GM19463 (cell line): ENCODE data around the gene SDHC.
"Not testable (repeated sequence)": the region's sequence is repeated elsewhere in the genome, so short reads cannot be mapped to it uniquely, and the experiment has no call there.

Experiments
- ATAC-seq: cut with Tn5 transposase; IDR thresholded peaks from one replicate; pipeline ENCODE4 v1.9.1; 2021; ENCODE audit warnings: mild to moderate bottlenecking, moderate library complexity; ENCODE audit not compliant: unreplicated experiment

The SDHC gene

GRCh38 chr1:161381707-161382106 lies 67.5 kb downstream of the SDHC start:
- ATAC-seq, result no peak

GRCh38 chr1:161382214-161383019 lies 68.2 kb downstream of the SDHC start:
- no peak for ATAC-seq

- no peak for ATAC-seq
Measured at GRCh38 chr1:161388639-161389038, 74.5 kb downstream of the SDHC start.

DNA sequence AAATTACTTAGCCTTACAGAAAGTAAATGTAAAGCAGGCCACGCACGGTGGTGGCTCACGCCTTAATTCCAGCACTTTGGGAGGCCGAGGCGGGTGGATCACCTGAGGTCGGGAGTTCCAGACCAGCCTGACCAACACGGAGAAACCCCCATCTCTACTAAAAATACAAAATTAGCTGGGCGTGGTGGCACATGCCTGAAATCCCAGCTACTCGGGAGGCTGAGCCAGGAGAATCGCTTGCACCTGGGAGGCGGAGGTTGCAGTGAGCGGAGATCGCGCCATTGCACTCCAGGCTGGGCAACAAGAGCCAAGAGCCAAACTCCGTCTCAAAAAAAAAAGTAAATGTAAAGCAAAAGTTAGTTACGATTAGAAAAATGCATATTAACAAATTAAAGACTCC lies 75.0 kb downstream of the SDHC start:
- ATAC-seq, result not testable (repeated sequence)

DNA sequence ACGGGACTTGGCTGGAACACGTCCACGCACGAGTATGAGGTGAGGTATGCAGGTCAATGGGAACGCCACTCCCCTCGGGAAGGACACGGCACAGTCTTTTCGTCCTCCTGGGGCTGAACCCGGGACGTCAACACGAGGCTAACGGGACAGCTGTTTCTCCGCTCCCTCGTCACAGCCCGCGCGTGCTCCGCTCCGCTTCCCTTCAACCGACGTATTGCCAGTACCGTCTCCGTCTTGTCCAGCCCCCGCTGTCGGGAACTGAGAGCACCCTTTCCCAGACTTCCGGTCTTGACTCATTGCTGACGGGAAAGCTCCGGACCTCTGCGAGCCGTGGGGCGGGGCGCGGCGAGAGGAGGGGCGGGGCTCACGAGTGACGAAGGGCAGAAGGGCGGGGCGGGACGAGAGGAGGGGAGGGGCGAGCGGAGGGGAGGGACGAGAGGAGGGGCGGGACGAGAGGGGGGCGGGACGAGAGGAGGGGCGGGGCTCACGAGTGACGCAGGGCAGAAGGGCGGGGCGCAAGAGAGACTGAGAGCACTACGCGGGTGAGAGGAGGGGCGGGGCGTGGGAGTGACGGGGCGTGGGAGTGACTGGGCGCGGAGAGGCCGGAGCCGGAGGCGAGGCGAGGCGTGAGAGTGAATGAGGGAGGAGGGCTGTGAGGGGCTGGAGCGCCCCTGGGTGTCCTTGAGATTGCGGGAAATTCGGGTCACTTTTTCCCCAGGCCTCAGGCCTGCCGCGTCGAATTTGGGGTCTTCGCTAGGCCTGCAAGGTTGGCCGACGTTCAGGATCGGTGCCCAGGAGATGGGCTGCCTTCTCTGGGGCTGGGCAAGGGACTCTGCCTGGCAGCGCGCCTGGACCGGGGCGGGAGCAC lies 75.7 kb downstream of the SDHC start:
- peak; percentile 81 for ATAC-seq

- ATAC-seq, result no peak
Measured at GRCh38 chr1:161390559-161390858, 76.3 kb downstream of the SDHC start.

DNA sequence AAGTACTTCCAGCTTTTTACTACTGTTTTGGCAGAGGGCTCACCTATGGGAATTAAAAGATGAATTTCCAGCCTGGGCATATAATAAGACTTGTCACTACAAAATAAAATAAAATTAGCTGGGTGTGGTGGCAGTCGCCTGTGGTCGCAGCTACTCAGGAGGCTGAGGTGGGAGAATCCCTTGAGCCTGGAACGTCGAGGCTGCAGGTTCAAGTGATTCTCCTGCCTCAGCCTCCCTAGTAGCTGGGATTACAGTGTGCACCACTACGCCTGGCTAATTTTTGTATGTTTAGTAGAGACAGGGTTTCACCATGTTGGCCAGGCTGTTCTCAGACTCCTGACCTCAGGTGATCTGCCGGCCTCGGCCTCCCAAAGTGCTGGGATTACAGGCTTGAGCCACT lies 77.0 kb downstream of the SDHC start:
- ATAC-seq, result not testable (repeated sequence)

DNA sequence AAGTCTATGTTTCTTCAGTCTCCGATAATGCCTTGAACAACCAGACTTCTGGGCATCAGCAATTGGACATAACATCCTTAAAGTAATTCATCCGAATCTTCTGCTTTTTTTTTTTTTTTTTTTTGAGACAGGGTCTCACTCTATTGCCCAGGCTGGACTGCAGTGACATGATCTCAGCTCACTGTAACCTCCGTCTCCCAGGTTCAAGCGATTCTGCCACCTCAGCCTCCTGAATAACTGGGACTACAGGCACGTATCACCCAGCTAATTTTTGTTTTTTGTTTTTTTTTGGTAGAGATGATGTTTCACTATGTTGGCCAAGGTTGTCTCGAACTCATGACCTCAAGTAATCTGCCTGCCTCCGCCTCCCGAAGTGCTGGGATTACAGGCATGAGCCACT lies 77.4 kb downstream of the SDHC start:
- ATAC-seq, result no peak

GRCh38 chr1:161393151-161393550 lies 79.0 kb downstream of the SDHC start:
- no peak for ATAC-seq

DNA sequence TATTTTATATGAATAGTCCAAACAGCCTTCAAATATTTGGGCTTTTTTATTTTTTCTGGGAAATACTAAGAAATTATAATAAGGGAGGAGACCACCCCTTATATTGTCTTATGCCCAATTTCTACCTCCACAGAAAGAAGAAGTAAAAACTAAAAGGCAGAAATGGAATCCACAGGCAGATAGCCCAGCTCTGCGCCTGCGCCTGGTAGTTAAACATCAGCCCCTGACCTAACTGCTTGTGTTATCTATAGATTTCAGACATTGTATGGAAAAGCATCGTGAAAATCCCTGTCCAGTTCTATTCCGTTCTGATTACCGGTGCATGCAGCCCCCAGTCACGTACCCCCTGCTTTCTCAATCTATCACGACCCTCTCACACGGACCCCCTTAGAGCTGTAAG lies 82.9 kb downstream of the SDHC start:
- ATAC-seq, result not testable (repeated sequence)

- no peak for ATAC-seq
Measured at GRCh38 chr1:161398900-161399256, 84.7 kb downstream of the SDHC start.

GRCh38 chr1:161399257-161399998 lies 85.2 kb downstream of the SDHC start:
- ATAC-seq, result peak; percentile 68

DNA sequence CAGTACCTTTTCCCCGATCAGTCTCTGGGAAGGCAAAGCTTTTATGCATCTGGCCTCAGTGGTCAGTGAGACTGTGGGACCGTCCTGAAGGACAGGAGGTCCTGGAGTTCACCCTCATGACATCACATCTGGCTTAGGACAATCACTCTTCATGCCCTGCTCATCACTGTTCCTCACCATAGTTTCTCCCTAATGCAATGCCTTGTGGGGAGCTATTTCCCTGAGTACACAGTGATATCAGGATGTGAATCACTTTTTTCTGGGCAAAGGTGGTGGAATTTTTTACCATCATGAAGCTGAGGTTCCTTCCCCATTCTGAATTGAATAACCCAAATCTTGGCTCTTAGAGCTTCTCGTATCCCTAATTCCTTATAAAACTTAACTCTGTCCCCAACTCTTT lies 88.3 kb downstream of the SDHC start:
- ATAC-seq, result no peak

DNA sequence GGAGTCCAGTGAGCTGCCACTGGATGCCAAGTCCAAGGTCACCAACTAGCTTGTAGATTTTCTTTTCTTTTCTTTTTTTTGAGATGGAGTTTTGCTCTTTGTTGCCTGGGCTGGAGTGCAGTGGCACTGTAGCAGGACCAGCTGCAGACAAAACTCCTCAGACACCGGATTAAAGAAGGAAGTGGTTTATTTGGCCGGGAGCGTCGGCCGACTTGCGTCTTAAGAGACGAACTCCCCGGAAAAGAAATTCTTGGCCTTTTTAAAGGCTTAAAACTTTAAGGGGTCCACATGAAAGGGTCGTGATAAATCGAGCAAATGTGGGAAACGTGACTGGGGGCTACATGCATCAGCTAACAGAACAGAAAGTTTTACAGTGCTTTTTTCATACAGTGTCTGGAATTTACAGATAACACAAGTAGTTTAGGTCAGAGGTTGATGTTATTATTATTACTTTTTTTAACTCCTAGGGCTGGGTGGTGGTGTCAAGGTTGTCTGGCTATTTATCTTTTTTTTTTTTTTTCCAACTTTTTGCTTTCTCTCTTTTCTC lies 89.9 kb downstream of the SDHC start:
- ATAC-seq, result no peak

DNA sequence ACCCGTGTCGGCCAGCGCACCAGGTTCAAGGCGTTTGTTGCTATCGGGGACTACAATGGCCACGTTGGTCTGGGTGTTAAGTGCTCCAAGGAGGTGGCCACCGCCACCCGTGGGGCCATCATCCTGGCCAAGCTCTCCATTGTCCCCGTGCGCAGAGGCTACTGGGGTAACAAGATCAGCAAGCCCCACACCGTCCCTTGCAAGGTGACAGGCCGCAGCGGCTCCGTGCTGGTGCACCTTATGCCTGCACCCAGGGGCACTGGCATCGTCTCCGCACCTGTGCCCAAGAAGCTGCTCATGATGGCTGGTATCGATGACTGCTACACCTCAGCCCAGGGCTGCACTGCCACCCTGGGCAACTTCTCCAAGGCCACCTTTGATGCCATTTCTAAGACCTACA lies 92.4 kb downstream of the SDHC start:
- ATAC-seq, result not testable (repeated sequence)

GRCh38 chr1:161407451-161407985 lies 93.3 kb downstream of the SDHC start:
- no peak for ATAC-seq

DNA sequence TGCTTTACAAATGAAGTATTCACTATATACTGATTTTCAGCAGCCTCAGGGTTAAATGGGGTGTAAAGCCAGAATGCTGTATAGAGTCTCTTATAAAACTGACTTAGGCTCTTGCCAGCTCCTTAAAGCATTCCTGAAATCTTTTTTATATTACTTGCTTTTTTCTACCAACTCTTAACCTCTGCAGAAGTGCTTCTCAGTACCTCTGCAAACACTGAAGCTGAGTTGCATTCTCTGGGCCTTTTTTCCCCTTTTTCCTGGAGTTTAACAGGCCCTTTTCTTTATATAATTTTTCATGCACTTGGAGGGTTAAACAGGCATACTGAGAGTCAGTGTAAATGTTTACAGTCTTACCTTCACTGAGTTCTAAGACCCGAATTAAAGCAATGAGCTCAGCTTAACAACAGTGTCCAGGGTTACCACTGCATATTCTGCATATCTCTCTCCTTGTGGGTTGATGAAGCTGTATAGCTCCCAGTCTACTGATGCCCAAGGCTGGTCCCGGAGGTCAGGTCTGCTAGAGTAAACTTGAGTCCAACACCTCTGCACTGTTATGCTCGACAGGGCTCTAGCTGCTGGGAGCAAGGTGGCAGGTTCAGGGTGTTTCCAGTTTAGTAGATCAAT lies 94.4 kb downstream of the SDHC start:
- ATAC-seq, result no peak

DNA sequence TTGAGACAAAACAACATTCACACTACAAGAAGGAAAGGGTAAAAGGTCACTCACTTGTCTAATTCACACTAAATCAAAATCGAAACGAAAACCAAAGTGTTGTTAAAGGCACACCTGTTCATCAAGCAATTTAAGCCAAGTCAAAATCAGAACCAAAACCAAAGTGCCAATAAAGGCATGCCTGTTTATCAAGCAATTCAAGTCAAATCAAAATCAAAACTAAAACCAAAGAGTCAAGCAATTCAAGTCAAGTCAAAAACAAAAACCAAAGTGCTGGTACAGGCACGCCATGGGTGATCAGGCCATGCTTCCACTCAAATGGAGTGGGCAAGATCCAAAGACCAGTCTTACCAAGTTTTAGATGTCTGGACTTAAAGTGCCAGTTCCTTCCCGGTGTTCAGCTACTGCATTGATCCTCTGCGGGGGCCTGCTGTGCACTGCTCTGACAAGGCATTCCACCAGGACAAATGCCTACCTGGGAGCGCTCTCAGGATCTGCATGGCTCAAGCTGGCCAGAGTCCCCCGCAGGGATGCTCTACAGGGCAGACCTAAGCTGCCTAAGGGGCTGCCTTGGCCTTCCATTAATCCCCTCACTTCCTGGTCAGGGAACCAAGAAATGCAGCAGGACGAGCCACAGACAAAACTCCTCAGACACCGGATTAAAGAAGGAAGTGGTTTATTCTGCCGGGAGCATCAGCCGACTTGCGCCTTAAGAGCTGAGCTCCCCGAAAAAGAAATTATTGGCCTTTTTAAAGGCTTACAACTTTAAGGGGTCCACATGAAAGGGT lies 95.9 kb downstream of the SDHC start:
- ATAC-seq, result peak; percentile 65

- ATAC-seq, result not testable (repeated sequence)
Measured at GRCh38 chr1:161410636-161410970, 96.4 kb downstream of the SDHC start.
